Stimulated activated CD4-positive, alpha-beta T cell treated with anti-CD3 and anti-CD28 coated beads, Interleukin-15, amount 100 ng/mL, for 1 hour (primary cell): ENCODE results near the gene PRKCQ.

Source experiments
- DNase-seq, 2 donors: peaks; one replicate each; pipeline ENCODE4 v3.0.0-alpha.2; 2020; ENCODE audit warnings: low read depth in 1 of 2, low spot score in 1 of 2

The PRKCQ gene

DNA sequence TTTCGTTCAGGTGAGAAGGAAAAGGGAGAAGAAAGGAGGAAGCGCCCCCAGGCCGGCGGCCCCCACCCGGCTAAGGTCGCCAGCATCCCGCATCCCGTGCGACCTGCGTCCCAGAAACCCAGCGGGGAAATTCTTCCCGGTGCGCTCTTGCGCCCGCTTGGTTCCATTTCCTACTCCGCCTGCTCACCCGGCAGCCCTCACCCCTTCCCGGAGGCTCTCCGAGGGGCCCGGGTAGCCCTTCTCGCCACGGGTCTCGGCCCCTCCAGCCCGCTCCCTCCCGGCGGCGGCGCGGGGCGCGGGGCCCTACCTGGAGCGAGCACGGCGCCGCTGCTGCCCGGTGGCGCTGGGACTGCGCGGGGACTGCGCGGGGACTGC is at the start of gene PRKCQ:
PRKCQ (minus strand) TSS at position 373 of the 375 bp plus-strand sequence. CDS start 65,141 bp downstream, outside the sequence.
- DNase-seq: no peak

DNA sequence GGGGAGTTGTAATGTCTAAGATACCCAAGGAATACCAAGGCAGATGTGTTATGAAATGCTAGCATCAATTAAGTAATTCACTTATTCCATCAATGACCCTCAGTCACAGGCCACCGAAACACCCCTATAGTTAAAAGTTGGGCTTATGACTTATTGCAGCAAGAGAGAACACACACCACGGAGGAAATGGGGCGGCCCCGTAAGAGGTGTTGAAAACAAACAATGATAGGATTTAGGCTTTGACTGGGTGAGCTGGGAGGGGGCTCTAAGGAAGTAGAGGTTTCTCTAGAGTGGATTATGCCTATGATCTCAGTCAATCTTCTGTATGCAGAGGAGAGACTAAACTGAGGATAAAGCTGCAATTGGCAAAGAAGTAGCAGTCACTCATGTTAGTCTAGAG is 45.4 kb upstream of the PRKCQ start:
- DNase-seq: no peak

DNA sequence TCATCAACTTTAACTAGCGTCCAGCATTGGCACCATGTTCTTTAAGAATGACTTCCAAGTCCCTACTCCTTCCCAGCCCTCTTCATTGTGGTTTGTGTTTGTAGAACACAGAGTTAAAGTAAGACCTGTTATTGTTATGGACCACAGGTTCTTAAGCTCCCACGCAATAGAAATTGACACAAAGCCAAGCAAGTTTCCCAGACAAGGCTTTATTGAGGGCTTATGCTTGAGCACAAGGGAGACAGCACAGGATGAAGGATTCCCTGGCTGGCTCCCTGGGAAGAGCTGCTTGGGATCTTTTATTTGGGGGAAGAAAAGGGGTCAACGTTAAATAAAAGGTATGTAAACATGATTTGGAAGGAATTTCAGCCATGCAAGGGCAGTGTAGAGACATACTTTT is 44.3 kb upstream of the PRKCQ start:
- no peak for DNase-seq

GRCh38 chr10:6622921-6623320 is 42.8 kb upstream of the PRKCQ start:
- DNase-seq: no peak

DNA sequence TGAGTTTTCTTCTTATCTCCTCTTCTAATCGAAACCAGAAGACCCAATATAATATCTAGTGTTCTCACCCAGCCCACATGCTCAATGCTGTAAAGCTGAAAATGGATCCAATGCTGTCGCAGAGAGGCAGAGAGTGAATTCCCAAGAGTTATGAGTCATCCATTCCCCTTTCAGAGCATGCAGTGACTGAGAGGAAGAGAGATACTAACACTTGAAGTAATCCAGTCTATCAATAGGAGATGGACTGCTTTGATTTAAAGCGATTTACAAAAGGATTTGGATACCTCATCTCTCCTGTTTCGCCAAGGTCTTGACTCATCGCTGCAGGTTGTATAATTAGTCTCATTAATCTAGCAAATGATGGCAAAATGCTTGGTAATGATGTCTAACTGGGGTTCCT is 41.5 kb upstream of the PRKCQ start:
- no peak for DNase-seq

GRCh38 chr10:6619660-6620059 is 39.6 kb upstream of the PRKCQ start:
- no peak for DNase-seq

- DNase-seq: no peak
These were observed 38.3 kb upstream of the PRKCQ start for GRCh38 chr10:6618340-6618739.

GRCh38 chr10:6617309-6618076 is 37.4 kb upstream of the PRKCQ start:
- no peak for DNase-seq

- no peak for DNase-seq
These were observed 35.9 kb upstream of the PRKCQ start for GRCh38 chr10:6615971-6616370.

- DNase-seq: no peak
These were observed 32.3 kb upstream of the PRKCQ start for GRCh38 chr10:6612371-6612770.

GRCh38 chr10:6610647-6611046 is 30.6 kb upstream of the PRKCQ start:
- no peak for DNase-seq

- no peak for DNase-seq
These were observed 29.5 kb upstream of the PRKCQ start for GRCh38 chr10:6609625-6610024.

DNA sequence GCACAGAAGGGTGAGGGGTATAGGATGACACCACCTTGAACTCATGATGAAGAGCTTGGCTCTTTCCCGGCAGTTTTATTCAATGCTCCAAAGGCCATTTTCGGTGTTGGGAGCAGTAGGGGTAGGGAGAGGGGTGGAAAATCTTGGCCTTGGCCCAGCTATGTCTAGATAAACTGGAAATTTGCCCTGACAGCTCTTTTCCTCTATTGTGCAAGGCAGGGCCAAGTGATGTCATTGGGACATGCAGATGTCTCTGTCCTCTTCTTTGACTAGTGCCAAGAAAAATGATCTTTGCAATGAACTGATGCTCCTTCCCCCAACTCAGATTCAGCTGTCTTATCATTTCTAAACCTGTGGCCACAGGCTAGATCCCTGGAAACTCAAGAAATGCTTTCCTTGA is 27.7 kb upstream of the PRKCQ start:
- DNase-seq: no peak

- no peak for DNase-seq
These were observed 27.1 kb upstream of the PRKCQ start for GRCh38 chr10:6607182-6607581.

- no peak for DNase-seq
These were observed 23.4 kb upstream of the PRKCQ start for GRCh38 chr10:6603142-6604125.

- no peak for DNase-seq
These were observed 22.6 kb upstream of the PRKCQ start for GRCh38 chr10:6602700-6603084.

DNA sequence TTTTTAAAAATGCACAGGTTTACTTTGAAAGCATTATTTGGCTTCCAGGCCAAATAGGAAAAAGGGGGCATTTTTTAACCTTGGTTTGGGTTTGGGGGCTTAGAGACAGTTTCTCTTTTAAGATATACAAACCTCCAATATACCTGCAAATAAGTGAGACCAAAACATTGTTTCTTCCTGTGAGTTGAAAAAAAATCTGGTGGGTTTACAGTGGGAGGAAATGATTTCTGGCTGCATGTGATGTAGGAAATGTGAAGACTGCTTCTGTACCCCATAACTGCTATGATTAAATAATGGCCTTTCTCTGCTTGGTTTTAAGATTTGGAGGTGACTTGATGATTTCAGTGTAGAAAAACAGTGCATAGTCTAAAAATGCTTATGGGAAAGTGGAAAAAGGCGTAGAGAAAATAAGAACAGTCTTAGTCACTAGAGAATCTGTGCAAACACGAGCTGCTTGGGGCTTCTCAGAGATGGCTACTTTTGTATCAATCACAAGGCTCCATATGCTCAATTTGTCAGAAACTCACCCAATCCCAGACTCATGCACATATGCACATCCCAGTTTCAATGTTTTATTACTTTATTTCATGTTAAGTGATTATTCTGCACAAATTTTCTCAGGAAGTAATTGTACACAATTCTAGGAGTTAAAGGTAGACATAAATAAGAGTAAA is 22.1 kb upstream of the PRKCQ start:
- DNase-seq: no peak

DNA sequence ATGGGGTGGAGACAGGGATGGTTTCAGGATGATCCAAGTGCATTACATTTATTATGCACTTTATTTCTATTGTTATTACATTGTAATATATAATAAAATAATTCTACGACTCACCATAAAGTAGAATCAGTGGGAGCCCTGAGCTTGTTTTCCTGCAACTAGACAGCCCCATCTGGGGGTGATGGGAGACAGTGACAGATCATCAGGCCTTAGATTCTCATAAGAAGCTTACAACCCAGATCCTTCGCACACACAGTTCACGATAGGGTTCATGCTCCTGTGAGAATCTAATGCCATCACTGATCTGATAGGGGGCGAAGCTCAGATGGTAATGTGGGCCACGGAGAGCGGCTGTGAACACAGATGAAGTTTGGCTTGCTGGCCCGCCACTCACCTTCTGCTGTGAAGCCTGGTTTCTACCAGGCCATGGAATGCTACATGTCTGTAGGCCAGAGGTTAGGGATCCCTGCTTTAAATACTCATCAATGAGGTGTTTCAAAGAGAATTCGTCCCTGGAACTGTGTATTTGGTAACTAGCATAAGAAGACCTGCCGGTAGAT is 21.2 kb upstream of the PRKCQ start:
- DNase-seq: no peak

GRCh38 chr10:6600224-6600987 is 20.3 kb upstream of the PRKCQ start:
- DNase-seq: no peak

DNA sequence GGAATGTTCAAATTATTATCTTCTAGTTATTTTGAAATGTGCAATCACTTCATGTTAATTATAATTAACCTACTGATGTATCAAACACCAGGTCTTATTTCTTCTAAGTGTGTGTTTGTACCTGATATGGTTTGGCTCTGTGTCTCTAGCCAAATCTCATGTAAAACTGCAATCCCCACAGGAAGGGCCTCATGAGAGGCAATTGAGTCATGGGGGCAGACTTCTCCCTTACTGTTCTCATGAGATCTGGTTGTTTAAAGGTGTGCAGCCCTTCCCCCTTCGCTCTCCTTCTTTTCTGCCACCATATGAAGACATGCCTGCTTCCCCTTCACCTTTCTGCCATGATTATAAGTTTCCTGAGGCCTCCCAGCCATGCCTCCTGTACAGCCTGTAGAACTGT is 18.6 kb upstream of the PRKCQ start:
- no peak for DNase-seq

DNA sequence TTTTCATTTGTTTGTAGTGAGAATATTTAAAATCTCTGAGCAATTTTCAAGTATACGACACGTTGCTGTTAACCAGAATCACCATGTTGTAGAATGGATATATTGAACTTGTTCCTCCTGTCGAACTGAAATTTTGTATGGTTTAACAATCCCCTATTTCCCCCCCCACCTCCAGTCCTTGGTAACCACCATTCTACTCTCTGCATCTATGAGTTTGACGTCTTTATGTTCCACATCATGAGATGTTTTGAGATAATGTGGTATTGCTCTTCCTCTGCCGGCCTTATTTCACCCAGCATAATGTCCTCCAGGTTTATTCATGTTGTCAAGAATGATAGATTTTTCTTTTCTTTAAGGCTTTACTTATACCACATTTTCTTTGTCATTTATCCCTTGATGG is 17.4 kb upstream of the PRKCQ start:
- DNase-seq: no peak
